Vagina (tissue), 2 donors: ENCODE results near the gene GDI1. TPM values are rescaled to one million over a fixed set of nuclear protein-coding genes. Genes with fewer than 3 reads are reported as not detected.

ENCODE experiments used
- DNase-seq, 2 donors: peaks; one replicate each; pipeline ENCODE4 v3.0.0-alpha.2; 2017; ENCODE audit errors: extremely low spot score in 2 of 2
- H3K27ac ChIP-seq: fragments of 200-600 bp; sonication (generic); one replicate; pipeline ENCODE4 v1.5.1; 2019
- H3K27me3 ChIP-seq: fragments of 200-600 bp; sonication (generic); one replicate; pipeline ENCODE4 v1.5.1; 2019
- H3K36me3 ChIP-seq, 2 donors: fragments of 200-600 bp; sonication (generic); one replicate each; pipeline ENCODE4 v1.5.1; 2017 to 2019
- H3K4me1 ChIP-seq: fragments of 200-600 bp; sonication (generic); one replicate; pipeline ENCODE4 v1.5.1; 2019
- H3K4me3 ChIP-seq, 2 donors: fragments of 200-600 bp; sonication (generic); 1 replicate in 1 of 2; 2 replicates in 1 of 2; pipeline ENCODE4 v1.5.1; 2016 to 2019
- H3K9me3 ChIP-seq: fragments of 200-600 bp; sonication (generic); one replicate; pipeline ENCODE4 v1.5.1; 2019
- CTCF ChIP-seq, 3 experiments: fragments of 450-650 bp in 2 of 3; fragments of 200-600 bp in 1 of 3; sonication (generic) in 1 of 3; IDR thresholded peaks; one replicate each; pipeline ENCODE4 v1.5.1; 2017 to 2019; ENCODE audit warnings: antibody characterized with exemption in 3 of 3, mild to moderate bottlenecking in 2 of 3, moderate library complexity in 2 of 3
- POLR2A ChIP-seq, 2 donors: fragments of 450-650 bp; IDR thresholded peaks; one replicate each; pipeline ENCODE4 v1.6.1; 2017; ENCODE audit warnings: antibody characterized with exemption in 2 of 2, mild to moderate bottlenecking in 2 of 2, moderate library complexity in 2 of 2
- POLR2AphosphoS5 ChIP-seq, 2 donors: sonication (generic); formaldehyde crosslinking; IDR thresholded peaks; one replicate each; pipeline ENCODE4 v1.9.0; 2017; ENCODE audit warnings: antibody characterized with exemption in 2 of 2, mild to moderate bottlenecking in 2 of 2, low read depth in 1 of 2; ENCODE audit not compliant: insufficient read depth in 1 of 2
- intact Hi-C: fragments of 100-400 bp; cut with DNase I; formaldehyde crosslinking; loops from one replicate; pipeline ENCODE4 v1.15.1; 2023
- total RNA-seq: library from RNA; depleted of rRNA; stranded (reverse); fragments of >200 nt; gene quantifications from one replicate; pipeline ENCODE4 v1.2.3, GENCODE V29; 2016

GDI1 gene
- total RNA-seq, 1 donor from 2014 or later, result 116 TPM

- Histone ChIP-seq H3K4me1 (no peaks in the 10 kb centered on the region), H3K36me3 (peaks cover 0 to 39% of the 10 kb centered on the region in 2 donors), H3K9me3 (no peaks in the 10 kb centered on the region), H3K27me3 (no peaks in the 10 kb centered on the region), H3K27ac (no peak overlapping the region), H3K4me3 (no peak overlapping the region)
- intact Hi-C loops, result no loop called here
- no peak for TF ChIP-seq POLR2A (IDR thresholded peaks at IDR 0.05)
- no peak for TF ChIP-seq POLR2AphosphoS5 (IDR thresholded peaks at IDR 0.05; ENCODE audit: insufficient read depth in 1 of 2, low read depth in 1 of 2)
- no peak for TF ChIP-seq CTCF (IDR thresholded peaks at IDR 0.05)
- no peak for DNase-seq
Observed at GRCh38 chrX:154471839-154472684, 35.1 kb downstream of the GDI1 start.

GRCh38 chrX:154472685-154473632 lies 36.0 kb downstream of the GDI1 start:
- no peak for TF ChIP-seq POLR2AphosphoS5 (IDR thresholded peaks at IDR 0.05; ENCODE audit: insufficient read depth in 1 of 2, low read depth in 1 of 2)
- TF ChIP-seq CTCF (IDR thresholded peaks at IDR 0.05), result no peak
- no peak for TF ChIP-seq POLR2A (IDR thresholded peaks at IDR 0.05)
- H3K27ac ChIP-seq, result no peak overlapping the region
- no peaks in the 10 kb centered on the region for H3K27me3 ChIP-seq
- no peaks in the 10 kb centered on the region for H3K9me3 ChIP-seq
- no peak for DNase-seq
- no peaks in the 10 kb centered on the region for H3K4me1 ChIP-seq
- intact Hi-C loops, result no loop called here
- no peak overlapping the region for H3K4me3 ChIP-seq
- H3K36me3 ChIP-seq, result peaks cover 0 to 30% of the 10 kb centered on the region in 2 donors

GRCh38 chrX:154473683-154474082 lies 36.7 kb downstream of the GDI1 start:
- intact Hi-C loops, result no loop called here
- TF ChIP-seq POLR2AphosphoS5 (IDR thresholded peaks at IDR 0.05; ENCODE audit: insufficient read depth in 1 of 2, low read depth in 1 of 2) (no peak), POLR2A (IDR thresholded peaks at IDR 0.05) (no peak), CTCF (IDR thresholded peaks at IDR 0.05) (no peak)

GRCh38 chrX:154476821-154477220 lies 39.9 kb downstream of the GDI1 start:
- no peak for DNase-seq
- TF ChIP-seq CTCF (IDR thresholded peaks at IDR 0.05) (no peak), POLR2A (IDR thresholded peaks at IDR 0.05) (no peak), POLR2AphosphoS5 (IDR thresholded peaks at IDR 0.05; ENCODE audit: insufficient read depth in 1 of 2, low read depth in 1 of 2) (no peak)
- intact Hi-C loops, result loop anchor here (5.0 kb wide), 1 partner anchor 40 kb away; the partner anchor contains the start of gene FAM3A

More at GRCh38 chrX:154473683-154474082, 36.7 kb downstream of the GDI1 start:
- H3K27me3 ChIP-seq, result no peaks in the 10 kb centered on the region
- H3K9me3 ChIP-seq, result no peaks in the 10 kb centered on the region
- no peak overlapping the region for H3K4me3 ChIP-seq
- no peak overlapping the region for H3K27ac ChIP-seq
- peaks cover 5% of the 10 kb centered on the region for H3K4me1 ChIP-seq
- H3K36me3 ChIP-seq, result peaks cover 0 to 22% of the 10 kb centered on the region in 2 donors
- no peak for DNase-seq

More at GRCh38 chrX:154476821-154477220, 39.9 kb downstream of the GDI1 start:
- Histone ChIP-seq H3K27me3 (no peaks in the 10 kb centered on the region), H3K36me3 (no peaks in the 10 kb centered on the region), H3K27ac (no peak overlapping the region), H3K9me3 (no peaks in the 10 kb centered on the region), H3K4me3 (no peak overlapping the region), H3K4me1 (peaks cover 5% of the 10 kb centered on the region)
